KMS-11 (cell line): ENCODE results near the gene NCKIPSD.
A peak's percentile ranks its signal among the peaks of the same experiment; 100 is the strongest.

Experiments
- H2AFZ ChIP-seq: fragments of 200-600 bp; sonication (generic); 2 replicates; pipeline ENCODE4 v1.6.1; 2016; ENCODE audit warnings: antibody characterized with exemption, mixed run types, low read depth
- H3K27ac ChIP-seq: fragments of 200-600 bp; sonication (generic); 2 replicates; pipeline ENCODE4 v1.6.1; 2016; ENCODE audit warnings: mild to moderate bottlenecking, mixed run types
- H3K27me3 ChIP-seq: fragments of 200-600 bp; sonication (generic); 2 replicates; pipeline ENCODE4 v1.6.1; 2017; ENCODE audit warnings: mild to moderate bottlenecking, low read depth, mixed run types, moderate library complexity; ENCODE audit not compliant: insufficient read depth
- H3K36me3 ChIP-seq: fragments of 200-600 bp; sonication (generic); 2 replicates; pipeline ENCODE4 v1.6.1; 2017; ENCODE audit warnings: mild to moderate bottlenecking, mixed run types; ENCODE audit not compliant: insufficient read depth
- H3K4me1 ChIP-seq: fragments of 200-600 bp; sonication (generic); 2 replicates; pipeline ENCODE4 v1.6.1; 2016; ENCODE audit warnings: mild to moderate bottlenecking, low read depth, mixed run types; ENCODE audit not compliant: poor library complexity, severe bottlenecking
- H3K4me2 ChIP-seq: fragments of 200-600 bp; sonication (generic); 2 replicates; pipeline ENCODE4 v1.7.0; 2016; ENCODE audit warnings: mild to moderate bottlenecking, mixed run types
- H3K4me3 ChIP-seq: fragments of 200-600 bp; sonication (generic); IDR thresholded peaks from 2 replicates; pipeline ENCODE4 v1.6.1; 2017; ENCODE audit warnings: low read depth, low read length, mixed read lengths; ENCODE audit not compliant: insufficient read depth
- H3K79me2 ChIP-seq: fragments of 200-600 bp; sonication (generic); 2 replicates; pipeline ENCODE4 v1.6.1; 2016; ENCODE audit warnings: low read depth, mixed run types; ENCODE audit not compliant: insufficient read depth
- H3K9ac ChIP-seq: fragments of 200-600 bp; sonication (generic); 2 replicates; pipeline ENCODE4 v1.6.1; 2016; ENCODE audit warnings: mild to moderate bottlenecking, mixed run types
- H4K20me1 ChIP-seq: fragments of 200-600 bp; sonication (generic); 2 replicates; pipeline ENCODE4 v1.6.1; 2016; ENCODE audit warnings: mild to moderate bottlenecking, mixed run types; ENCODE audit not compliant: insufficient read depth
- CTCF ChIP-seq: fragments of 200-600 bp; sonication (generic); conservative IDR thresholded peaks from 2 replicates; pipeline ENCODE4 v1.6.1; 2017; ENCODE audit warnings: low read depth, mild to moderate bottlenecking, antibody characterized with exemption, low read length, moderate library complexity, mixed read lengths

NCKIPSD gene

GRCh38 chr3:48634661-48635221, 51.0 kb downstream of the NCKIPSD start:
- no peaks in the 10 kb centered on the region for H4K20me1 ChIP-seq
- no peaks in the 10 kb centered on the region for H3K27me3 ChIP-seq
- TF ChIP-seq CTCF = no peak
- H3K4me3 ChIP-seq = no peak overlapping the region
- H3K9ac ChIP-seq = peak overlapping the region; percentile 22; the same call in 1 of the 2 replicates
- peak overlapping the region; percentile 31 for H3K4me2 ChIP-seq
- no peaks in the 10 kb centered on the region for H3K4me1 ChIP-seq
- no peaks in the 10 kb centered on the region for H3K79me2 ChIP-seq
- no peak overlapping the region for H3K27ac ChIP-seq
- H3K36me3 ChIP-seq = no peaks in the 10 kb centered on the region
- peak overlapping the region; percentile 52 for H2AFZ ChIP-seq

GRCh38 chr3:48633743-48634142, 52.0 kb downstream of the NCKIPSD start:
- Histone ChIP-seq H3K4me2 (no peak overlapping the region), H3K79me2 (no peaks in the 10 kb centered on the region), H3K27me3 (no peaks in the 10 kb centered on the region), H3K4me3 (no peak overlapping the region), H4K20me1 (no peaks in the 10 kb centered on the region), H3K36me3 (no peaks in the 10 kb centered on the region), H3K4me1 (no peaks in the 10 kb centered on the region), H2AFZ (no peak overlapping the region), H3K27ac (no peak overlapping the region), H3K9ac (no peak overlapping the region)
- TF ChIP-seq CTCF = no peak

- H3K36me3 ChIP-seq = no peaks in the 10 kb centered on the region
- no peaks in the 10 kb centered on the region for H3K4me1 ChIP-seq
- H3K9ac ChIP-seq = no peak overlapping the region
- H3K79me2 ChIP-seq = no peaks in the 10 kb centered on the region
- no peaks in the 10 kb centered on the region for H4K20me1 ChIP-seq
- no peak overlapping the region for H3K27ac ChIP-seq
- H3K4me2 ChIP-seq = no peak overlapping the region
- no peak overlapping the region for H2AFZ ChIP-seq
- TF ChIP-seq CTCF = no peak
- no peak overlapping the region for H3K4me3 ChIP-seq
- no peaks in the 10 kb centered on the region for H3K27me3 ChIP-seq
Measured at GRCh38 chr3:48633256-48633655, 52.5 kb downstream of the NCKIPSD start.

- no peaks in the 10 kb centered on the region for H3K79me2 ChIP-seq
- H3K4me3 ChIP-seq = no peak overlapping the region
- H3K4me1 ChIP-seq = no peaks in the 10 kb centered on the region
- no peak for TF ChIP-seq CTCF
- no peak overlapping the region for H3K27ac ChIP-seq
- H4K20me1 ChIP-seq = no peaks in the 10 kb centered on the region
- H3K27me3 ChIP-seq = no peaks in the 10 kb centered on the region
- H3K9ac ChIP-seq = no peak overlapping the region
- H2AFZ ChIP-seq = no peak overlapping the region
- H3K36me3 ChIP-seq = no peaks in the 10 kb centered on the region
- no peak overlapping the region for H3K4me2 ChIP-seq
Measured at GRCh38 chr3:48631516-48632448, 53.9 kb downstream of the NCKIPSD start.
